NCI-H2227 treated with DMSO at 0.1 percent for 48 hours (cell line): ENCODE data around the gene GTF2H4.
"Not testable (repeated sequence)": the region's sequence is repeated elsewhere in the genome, so short reads cannot be mapped to it uniquely, and the experiment has no call there.

Experiments
- DNase-seq: peaks from one replicate; lab custom pipeline; 2025; lab: John Stamatoyannopoulos, UW

The GTF2H4 gene

GRCh38 chr6:30907758-30908591, at the start of gene GTF2H4:
TSS of gene GTF2H4 (plus strand) at chr6:30908207.
- peak; percentile 98 for DNase-seq

- not testable (repeated sequence) for DNase-seq
Observed at GRCh38 chr6:30859726-30860125, 48.3 kb upstream of the GTF2H4 start.

DNA sequence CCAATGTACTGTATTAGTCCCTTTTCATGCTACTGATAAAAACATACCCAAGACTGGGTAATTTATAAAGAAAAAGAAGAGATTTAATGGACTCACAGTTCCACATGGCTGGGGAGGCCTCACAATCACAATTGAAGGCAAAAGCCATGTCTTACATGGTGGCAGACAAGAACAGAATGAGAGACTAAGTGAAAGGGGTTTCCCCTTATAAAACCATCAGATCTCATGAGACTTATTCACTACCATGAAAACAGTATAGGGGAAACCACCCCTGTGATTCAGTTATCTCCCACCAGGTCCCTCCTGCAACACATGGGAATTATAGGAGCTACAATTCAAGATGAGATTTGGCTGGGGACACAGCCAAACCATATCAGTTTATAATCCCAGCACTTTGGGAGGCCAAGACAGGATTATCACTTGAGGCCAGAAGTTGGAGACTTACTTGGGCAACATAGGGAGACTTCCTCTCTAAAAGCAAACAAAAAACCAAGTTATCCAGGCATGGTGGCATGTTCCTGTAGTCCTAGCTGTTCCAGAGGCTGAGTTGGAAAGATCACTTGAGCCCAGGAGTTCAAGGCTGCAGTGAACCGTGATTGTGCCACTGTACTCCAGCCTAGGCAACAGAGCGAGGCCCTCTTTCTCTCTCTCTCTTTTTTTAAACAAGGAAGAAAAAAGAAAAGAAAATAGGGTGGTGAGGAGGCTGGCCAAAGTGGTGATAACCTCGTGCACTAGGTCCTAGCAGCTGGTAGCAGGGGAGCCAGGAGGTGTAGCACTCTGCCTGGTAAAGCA, 46.6 kb upstream of the GTF2H4 start:
- no peak for DNase-seq

DNA sequence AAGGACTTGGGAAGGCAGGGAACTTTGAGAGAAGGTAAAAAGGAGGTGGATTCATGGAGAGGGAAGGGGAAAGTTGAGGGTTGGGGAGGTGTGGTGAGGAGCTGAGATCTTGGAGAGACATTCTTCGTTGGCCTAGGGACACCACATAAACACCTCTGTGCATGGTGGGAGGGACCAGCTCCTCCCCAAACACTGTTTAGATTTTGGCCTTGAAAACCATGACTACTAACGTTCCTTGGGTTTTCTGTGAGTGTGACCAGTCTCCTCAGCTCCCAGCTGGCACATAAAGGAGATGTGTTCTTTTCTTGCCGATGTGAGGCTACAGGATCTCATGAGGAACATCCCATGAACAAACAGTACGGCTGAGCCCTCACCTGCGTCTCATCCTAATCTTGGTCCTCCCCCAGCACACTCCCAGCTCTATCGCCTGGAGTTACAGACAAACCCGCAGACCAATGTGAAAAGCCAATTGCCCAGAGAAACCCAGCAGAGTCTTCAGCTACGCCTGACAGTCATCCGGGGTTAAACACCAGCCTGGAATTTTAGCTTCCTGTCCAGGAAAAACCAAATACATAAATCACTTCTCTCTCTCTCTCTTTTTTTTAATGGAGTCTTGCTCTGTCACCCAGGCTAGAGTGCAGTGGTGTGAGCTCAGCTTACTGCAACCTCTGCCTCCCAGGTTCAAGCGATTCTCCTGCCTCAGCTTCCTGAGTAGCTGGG, 45.7 kb upstream of the GTF2H4 start:
- DNase-seq: no peak

DNA sequence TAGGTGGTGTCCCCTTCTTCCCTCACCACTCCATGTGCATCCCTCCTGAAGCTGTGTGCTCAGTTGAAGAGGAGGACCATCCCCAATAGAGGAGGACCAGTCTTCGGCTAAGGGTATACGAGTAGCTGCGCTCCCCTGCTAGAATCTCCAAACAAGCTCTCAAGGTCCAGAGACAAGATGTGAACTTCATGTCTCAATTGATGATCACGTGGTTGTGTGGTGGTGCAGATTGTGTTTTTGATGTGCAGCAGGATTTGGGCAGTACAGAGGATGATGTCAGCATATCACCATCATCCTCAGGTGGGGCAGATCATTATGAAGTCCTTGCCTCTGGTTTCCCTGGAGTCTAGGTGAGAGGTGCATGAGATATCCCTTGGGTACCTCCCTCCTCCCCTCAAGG, 43.7 kb upstream of the GTF2H4 start:
- DNase-seq: no peak

GRCh38 chr6:30869241-30869749, 38.7 kb upstream of the GTF2H4 start:
- not testable (repeated sequence) for DNase-seq

DNA sequence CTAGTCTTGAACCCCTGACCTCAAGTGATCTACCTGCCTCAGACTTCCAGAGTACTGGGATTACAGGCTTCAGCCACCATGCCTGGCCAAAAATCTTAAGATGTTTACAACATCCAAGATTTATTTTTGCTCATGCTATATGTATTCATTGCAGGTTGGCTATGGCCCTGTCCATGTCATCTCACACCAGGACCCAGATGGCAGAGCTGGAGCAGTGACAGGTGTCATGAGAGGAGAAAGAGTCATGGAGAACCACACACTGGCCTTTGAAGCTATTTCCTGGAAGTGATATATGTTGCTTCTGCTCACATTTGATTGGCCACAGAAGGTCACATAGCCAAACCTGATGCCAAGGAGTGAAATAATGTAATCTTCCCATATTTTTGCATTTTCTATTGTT, 37.5 kb upstream of the GTF2H4 start:
- no peak for DNase-seq

- DNase-seq: no peak
Observed at GRCh38 chr6:30871592-30872183, 36.3 kb upstream of the GTF2H4 start.

- no peak for DNase-seq
Observed at GRCh38 chr6:30873137-30873640, 34.8 kb upstream of the GTF2H4 start.

- DNase-seq: not testable (repeated sequence)
Observed at GRCh38 chr6:30873795-30874194, 34.2 kb upstream of the GTF2H4 start.

DNA sequence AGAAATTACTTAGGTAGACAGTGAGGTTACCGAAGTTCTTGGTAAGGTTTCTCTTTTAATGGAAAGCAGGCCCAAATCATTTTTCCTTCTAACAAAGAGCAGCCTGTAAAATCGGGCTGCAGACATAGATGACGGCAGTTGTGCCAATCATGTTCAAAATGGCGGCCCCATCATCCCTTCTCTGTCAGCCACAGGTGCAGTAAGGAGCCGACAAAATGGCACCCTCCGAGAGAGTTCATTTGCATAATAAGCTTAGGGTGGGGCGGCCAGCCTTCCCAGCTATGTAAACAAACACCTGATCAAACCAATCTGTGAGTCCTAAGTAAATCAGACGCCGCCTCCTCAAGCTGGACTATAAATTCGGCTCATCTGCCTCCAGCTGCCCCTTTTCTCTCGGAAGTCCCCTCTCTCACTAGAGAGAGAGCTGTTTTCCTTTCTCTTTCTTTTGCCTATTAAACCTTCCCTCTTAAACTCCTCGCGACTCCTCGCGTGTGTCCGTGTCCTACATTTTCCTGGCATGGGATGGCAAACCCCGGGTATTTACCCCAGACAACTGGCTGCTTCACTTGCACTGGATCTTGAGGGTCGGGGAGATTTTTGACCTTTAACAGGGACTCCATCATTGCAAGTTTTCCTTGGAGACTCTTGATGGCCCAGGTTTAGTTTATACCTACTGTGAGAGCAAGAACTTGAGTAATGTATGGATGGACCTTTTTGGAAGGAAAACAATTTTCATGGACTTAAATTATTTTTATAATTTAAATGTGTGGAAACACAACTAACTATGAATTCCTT, 32.6 kb upstream of the GTF2H4 start:
- DNase-seq: peak; percentile 51

DNA sequence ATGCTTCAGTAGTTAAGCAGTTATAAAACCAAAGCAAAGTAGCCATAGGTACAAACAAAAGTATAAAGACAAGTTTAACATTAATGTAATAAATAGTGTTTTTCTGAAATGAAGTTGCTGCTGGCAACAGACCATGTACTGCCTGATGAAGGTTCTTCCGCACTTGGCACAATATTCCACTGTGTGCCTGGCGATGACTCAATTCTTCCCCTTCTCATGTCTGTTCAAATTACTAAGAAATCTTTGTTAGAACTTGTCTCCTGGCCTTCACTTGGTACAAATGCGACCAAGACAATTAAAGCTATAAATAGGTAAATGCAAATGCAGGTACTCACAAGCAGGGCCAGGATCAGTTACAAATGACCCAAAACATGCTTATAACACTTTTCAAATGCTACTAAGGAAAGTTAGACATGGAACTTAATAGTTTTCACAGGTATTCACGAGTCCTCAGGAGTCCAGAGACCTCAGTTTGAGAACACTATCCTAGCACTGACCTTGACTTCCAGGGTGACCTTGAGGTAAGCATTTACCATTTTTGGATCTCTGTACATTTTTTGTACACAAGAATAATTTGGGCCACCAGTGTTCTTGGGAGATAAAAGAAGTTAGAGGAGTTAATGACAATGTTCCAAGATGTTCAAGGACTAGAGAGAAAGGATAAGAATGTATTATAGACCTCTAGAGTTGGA, 31.8 kb upstream of the GTF2H4 start:
- no peak for DNase-seq

DNA sequence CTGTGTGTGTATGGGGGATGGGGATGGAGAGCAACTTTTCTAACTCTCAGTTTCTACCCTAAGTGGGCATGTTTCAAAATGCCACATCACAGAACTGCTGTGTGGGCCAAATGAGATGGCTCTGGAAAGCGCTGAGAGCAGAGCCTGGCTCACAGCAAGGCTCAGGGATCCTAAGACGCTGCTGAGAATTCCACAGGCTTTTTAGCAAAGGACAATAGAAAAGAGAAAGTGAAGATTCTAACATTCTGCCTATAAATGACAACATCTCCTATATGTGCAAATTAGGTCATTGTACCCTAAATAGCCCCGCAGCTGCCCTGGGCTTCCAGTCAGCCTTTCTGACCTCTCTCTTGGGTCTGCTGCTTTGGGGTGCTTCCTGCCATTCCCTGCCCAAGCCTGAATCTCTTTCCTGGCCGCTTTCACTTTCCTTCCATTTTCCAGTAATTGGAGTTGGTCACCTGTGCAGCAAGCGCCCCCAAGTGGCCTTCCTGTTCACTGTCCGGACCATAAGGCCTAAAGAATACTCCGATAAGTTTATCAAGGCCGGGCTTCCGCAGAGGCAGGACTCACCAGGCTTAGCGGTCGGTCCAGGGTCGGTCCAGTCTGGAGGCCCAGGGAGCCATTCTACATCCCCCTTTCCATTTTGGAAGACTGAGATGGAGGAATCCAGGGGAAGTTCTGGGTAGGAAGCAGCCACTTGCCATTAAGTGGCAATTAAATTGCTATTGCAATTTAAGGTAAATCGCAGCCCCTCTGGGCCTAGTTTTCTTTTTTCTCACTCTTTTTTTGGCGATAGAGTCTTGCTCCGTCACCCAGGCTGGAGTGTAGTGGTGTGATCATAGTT, 30.4 kb upstream of the GTF2H4 start:
- DNase-seq: peak; percentile 80

GRCh38 chr6:30879684-30880427, 28.2 kb upstream of the GTF2H4 start:
- no peak for DNase-seq

- peak; percentile 71 for DNase-seq
Observed at GRCh38 chr6:30880698-30881252, 27.2 kb upstream of the GTF2H4 start.

- DNase-seq: no peak
Observed at GRCh38 chr6:30881392-30882203, 26.4 kb upstream of the GTF2H4 start.

- DNase-seq: no peak
Observed at GRCh38 chr6:30882204-30882758, 25.7 kb upstream of the GTF2H4 start.
